ENCODE measurements around the gene HIC2. TPM values are rescaled to one million over a fixed set of nuclear protein-coding genes. Genes with fewer than 3 reads are reported as not detected.
"Not testable (repeated sequence)": the region's sequence is repeated elsewhere in the genome, so short reads cannot be mapped to it uniquely, and the experiment has no call there.

HIC2 gene
- polyA plus RNA-seq, 12 donors = 3.2 to 11.3 (median 4.8) TPM; not detected in 1

- not testable (repeated sequence) for DNase-seq
These were observed 66.9 kb downstream of the HIC2 start for GRCh38 chr22:21484039-21484438.

- DNase-seq = not testable (repeated sequence)
These were observed 70.6 kb downstream of the HIC2 start for GRCh38 chr22:21487723-21488122.

- DNase-seq = not testable (repeated sequence)
These were observed 72.0 kb downstream of the HIC2 start for GRCh38 chr22:21489149-21489680.

- DNase-seq = not testable (repeated sequence)
These were observed 73.4 kb downstream of the HIC2 start for GRCh38 chr22:21490556-21490955.

GRCh38 chr22:21492271-21492670 lies 75.1 kb downstream of the HIC2 start:
- DNase-seq = not testable (repeated sequence)

- DNase-seq = not testable (repeated sequence)
These were observed 76.9 kb downstream of the HIC2 start for GRCh38 chr22:21493789-21494782.

GRCh38 chr22:21497984-21498383 lies 80.8 kb downstream of the HIC2 start:
- not testable (repeated sequence) for DNase-seq

- DNase-seq = not testable (repeated sequence)
These were observed 81.3 kb downstream of the HIC2 start for GRCh38 chr22:21498489-21498888.

- DNase-seq = not testable (repeated sequence)
These were observed 82.7 kb downstream of the HIC2 start for GRCh38 chr22:21499623-21500506.

Other genes with a start within 250 kb of the HIC2 start
- under 1 TPM in 3 of 12 donors, not detected in 9; 0.05 to 0.13 (median 0.10) TPM for gene RIMBP3B, start 33.6 kb upstream of the HIC2 start, polyA plus RNA-seq (ENCODE audit: insufficient read length in 12 of 12)
- 1 to 10 TPM in 2 of 12 donors, under 1 TPM in 8, not detected in 2; 0.27 to 2.5 (median 0.49) TPM for gene TMEM191C, start 50.0 kb downstream of the HIC2 start, polyA plus RNA-seq (ENCODE audit: insufficient read length in 12 of 12)
- gene RIMBP3C, start 134.1 kb downstream of the HIC2 start, polyA plus RNA-seq (ENCODE audit: insufficient read length in 12 of 12) = under 1 TPM in 10 of 12 donors, not detected in 2; 0.10 to 0.84 (median 0.32) TPM
- 10 to 100 TPM in 11 of 12 donors, not detected in 1; 36.3 to 47.9 (median 42.0) TPM for gene UBE2L3, start 150.3 kb downstream of the HIC2 start, polyA plus RNA-seq (ENCODE audit: insufficient read length in 12 of 12)
- 1 to 10 TPM in 10 of 12 donors, not detected in 2; 2.8 to 7.8 (median 3.4) TPM for gene YDJC, start 212.7 kb downstream of the HIC2 start, polyA plus RNA-seq (ENCODE audit: insufficient read length in 12 of 12)
- gene CCDC116, start 215.4 kb downstream of the HIC2 start, polyA plus RNA-seq (ENCODE audit: insufficient read length in 12 of 12) = under 1 TPM in 10 of 12 donors, not detected in 2; 0.12 to 0.94 (median 0.45) TPM
- 10 to 100 TPM in 1 of 12 donors, 1 to 10 TPM in 10, not detected in 1; 4.1 to 15.9 (median 7.2) TPM for gene SDF2L1, start 224.9 kb downstream of the HIC2 start, polyA plus RNA-seq (ENCODE audit: insufficient read length in 12 of 12)
- 10 to 100 TPM in 11 of 12 donors, not detected in 1; 25.5 to 43.5 (median 28.5) TPM for gene PPIL2, start 248.6 kb downstream of the HIC2 start, polyA plus RNA-seq (ENCODE audit: insufficient read length in 12 of 12)